ENCODE data around the gene COL5A2.

The COL5A2 gene

GRCh38 chr2:189178054-189178453 is 1.5 kb downstream of the COL5A2 start:
- DNase-seq, result no peak

DNA sequence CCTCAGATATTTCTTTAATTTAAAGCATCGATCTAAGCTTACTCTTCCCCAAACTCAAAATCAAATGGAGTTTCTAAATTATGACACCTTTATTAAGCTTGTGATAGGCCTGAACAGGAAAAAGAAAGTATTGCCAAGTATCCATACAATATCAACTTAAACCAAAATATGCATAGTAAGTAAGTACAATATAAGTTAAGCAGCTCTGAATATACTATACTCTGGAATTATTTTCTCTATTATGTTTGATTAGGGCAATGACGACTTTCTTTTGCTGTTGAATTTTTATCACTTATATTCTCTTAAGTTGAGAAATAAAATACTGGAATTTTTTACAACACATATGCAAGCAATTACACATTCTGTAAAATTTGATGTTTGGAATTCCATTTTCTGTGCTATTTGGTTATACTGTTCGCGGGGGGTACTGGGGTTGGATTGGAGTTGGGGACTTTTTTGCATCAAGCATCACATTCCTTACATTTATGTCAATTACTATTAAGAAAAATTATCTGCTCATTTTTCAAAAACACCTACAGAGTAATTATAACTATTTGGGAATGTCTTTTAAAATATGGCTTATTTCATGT is 2.2 kb downstream of the COL5A2 start:
- DNase-seq, result no peak

GRCh38 chr2:189176516-189176915 is 3.0 kb downstream of the COL5A2 start:
- DNase-seq, result no peak

GRCh38 chr2:189175869-189176433 is 3.6 kb downstream of the COL5A2 start:
- DNase-seq, result no peak

DNA sequence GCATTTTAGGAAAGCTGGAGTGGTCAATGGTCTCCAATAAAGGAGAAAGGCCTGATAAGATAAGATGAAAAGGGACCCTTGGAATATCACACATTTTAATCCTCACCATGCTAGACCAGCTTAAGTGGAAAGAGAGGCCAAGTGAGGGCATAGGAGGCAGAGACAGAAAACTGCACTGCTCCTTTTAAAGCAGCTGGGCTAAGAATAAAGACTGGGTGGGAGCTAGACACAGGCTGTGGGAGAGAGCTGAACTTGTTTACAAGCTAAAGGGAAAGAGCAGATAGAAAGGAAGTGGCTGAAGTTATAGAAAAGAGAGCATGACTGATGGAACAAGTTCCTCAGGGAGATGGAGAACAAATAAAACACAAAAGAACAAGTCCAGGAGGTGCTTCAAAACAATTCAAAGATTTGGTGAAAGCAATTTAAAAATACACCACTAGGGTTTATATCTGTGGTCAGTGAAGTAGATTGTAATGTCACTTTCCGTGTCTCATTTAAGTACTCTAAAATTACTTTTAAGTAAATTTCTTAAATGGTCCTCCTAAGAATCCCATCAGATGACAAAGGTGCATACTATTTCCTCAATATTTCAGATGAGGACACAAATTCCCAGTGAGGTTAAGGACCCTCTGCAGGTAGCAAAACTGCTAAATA is 7.5 kb downstream of the COL5A2 start:
- DNase-seq, result no peak

DNA sequence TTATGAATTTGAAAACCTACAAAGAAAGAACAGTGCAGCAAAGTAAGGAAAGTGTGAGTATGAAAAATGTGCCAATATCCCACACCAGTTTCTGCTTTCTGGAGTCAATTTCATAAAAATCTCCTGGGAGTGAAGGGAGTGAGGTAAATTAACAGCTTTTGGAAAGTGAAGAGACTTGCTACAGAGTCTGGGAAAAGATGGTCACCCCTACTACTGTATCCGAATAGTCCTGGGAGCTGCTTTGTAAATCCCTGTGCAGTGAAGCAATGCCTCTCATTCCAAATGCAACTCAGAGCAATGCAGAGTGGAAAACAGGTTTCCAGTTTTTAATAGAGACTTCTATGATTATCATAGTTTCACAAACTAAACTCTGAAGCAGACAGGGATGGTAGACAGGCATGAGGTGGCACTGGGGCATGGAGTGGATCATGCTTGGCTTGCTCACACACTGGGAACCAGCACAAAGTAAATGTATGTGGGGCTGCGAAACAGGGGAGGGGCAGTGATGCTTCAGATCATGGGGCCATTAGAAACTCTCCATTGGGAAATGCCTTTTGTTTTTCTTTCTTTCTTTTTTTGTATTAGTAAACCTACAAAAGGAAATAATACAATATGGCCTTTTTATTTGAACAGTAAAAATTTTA is 10.6 kb downstream of the COL5A2 start:
- DNase-seq, result no peak

DNA sequence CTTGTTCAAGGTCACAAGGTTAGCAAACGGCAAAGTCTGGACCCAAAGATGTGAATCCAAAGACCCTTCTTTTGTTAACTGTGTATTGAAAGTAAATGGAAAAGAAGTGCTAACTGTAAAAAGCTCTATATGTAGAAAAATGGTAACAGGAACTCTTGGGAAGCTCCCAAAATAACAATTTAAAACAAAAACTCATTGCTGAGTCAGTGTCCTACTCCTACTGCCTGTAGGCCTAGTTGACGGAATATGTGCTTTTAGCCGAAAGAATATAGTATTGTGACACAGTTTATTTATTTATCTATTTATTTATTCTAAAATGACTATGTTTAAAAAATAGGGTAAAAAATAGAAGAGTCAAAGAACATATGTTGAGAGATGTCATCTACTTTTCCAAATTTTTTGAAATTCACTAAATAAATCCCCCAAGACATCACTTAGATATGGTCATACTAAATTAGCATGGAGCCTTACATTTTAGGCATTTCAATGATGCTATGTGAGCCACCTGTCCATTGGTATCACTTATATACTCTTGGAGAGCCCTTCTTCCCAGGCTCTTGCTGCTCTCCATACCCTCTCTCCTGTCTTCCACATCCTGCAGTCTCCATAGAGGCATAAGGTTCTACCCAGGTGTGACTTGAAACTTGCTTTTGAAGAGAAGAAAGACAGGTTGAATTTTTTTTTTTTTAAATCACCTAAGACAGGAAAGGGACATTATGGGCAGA is 13.7 kb downstream of the COL5A2 start:
- DNase-seq, result no peak

GRCh38 chr2:189164746-189165145 is 14.8 kb downstream of the COL5A2 start:
- no peak for DNase-seq

DNA sequence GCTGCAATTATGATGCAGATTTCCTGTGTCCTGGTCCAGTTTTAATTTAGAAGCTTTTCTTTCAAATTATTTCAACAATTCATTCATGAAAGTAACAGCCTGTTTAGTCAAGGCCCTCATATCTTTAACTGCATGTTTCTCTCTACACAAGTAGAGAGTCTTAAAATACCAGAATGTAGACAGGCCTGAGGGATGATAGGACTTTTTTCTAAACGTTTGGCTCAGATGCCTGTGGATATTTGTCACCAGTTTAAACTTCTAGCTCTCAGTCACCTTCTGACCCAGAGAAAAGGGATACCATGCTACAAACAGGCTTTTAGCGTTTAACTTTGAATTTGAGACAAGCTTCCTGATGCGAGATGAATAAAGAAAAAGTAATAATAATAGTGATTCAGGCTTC is 15.7 kb downstream of the COL5A2 start:
- no peak for DNase-seq

DNA sequence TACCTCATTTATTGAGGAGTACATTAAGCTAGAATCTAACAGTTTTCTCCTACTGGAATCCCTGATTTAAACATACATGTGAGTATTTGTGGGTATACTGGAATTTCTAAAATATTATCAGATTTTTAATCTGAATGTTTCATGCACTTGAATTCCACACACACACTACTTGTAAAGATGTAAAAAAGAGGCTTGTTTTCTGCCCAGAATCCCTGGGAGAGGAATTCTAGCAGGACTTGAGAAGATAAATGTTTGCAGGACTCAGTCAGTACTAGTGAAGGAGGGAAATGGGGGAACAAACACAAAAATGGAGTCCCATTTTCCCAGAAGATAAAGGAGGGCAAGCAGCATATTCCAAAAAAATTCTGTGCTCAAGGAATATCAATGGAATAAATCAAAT is 17.0 kb downstream of the COL5A2 start:
- DNase-seq, result no peak

- no peak for DNase-seq
These were observed 17.7 kb downstream of the COL5A2 start for GRCh38 chr2:189161894-189162293.

DNA sequence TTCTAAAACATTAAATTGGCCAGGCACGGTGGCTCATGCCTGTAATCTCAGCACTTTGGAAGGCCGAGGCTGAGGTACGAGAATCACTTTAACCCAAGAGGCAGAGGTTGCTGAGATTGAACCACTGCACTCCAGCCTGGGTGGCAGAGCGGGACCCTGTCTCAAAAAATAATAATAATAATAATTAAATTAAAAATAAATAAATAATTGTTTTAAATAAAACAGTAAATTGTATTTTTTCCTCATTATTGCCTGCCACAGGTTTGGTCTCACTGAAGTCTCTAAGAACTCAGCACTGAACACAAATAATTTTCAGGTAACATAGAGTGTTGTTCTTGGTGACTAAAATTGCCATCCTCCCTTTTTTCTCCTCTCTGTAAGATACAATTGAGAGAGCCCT is 19.8 kb downstream of the COL5A2 start:
- no peak for DNase-seq

DNA sequence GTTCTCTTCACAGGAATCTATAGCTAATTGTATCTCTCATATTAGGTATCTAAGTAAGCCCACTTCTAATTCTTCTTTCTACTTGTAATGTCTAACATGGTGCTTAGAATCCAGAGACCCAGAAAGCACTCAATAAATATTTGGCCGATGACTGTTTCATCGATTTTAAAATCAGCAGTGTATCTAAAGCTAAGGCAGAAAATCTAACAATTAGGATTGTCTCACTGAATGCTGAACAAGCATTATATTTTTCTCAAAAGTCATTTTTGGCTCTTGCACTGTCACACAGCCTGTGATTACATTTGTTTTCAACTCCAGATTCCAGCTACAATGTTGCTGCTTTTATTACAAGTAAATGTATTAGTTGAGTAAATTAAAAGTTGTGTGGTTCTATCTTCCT is 20.3 kb downstream of the COL5A2 start:
- DNase-seq, result no peak

- DNase-seq, result no peak
These were observed 21.6 kb downstream of the COL5A2 start for GRCh38 chr2:189157939-189158338.

DNA sequence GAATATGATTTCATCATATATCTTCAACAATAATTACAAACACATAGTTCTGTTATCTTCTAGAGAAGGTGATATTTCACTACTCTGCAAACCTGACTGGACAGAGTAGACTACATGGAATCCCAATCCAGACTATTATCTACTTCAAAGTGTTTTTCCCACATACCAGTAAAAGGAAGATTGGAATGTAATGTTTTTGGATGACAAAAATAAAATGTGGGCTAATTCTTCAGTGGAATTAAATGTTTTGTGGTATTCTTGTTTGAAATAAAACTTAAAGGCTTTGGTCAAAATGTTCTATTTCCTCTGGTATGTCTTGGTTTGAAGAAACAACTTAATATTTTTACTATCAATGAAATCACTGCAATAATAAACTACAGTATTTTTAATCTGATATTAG is 22.1 kb downstream of the COL5A2 start:
- no peak for DNase-seq

DNA sequence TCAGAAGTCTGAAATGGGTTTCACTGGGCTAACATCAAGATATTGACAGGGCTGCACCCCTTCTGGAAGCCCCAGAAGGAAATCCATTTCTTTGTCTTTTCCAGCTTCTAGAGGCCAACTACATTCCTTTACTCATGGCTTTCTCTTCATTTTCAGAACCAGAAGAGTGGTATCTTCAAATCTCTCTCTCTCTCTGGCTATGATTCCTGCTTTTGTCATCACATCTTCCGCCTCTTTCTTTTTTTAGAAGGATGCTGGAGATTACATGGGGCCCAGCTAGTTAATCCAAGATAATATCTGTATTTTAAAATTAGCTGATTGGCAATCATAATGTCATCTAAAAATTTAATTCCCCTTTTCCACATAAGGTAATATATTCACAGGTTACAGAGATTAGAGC is 23.8 kb downstream of the COL5A2 start:
- no peak for DNase-seq

DNA sequence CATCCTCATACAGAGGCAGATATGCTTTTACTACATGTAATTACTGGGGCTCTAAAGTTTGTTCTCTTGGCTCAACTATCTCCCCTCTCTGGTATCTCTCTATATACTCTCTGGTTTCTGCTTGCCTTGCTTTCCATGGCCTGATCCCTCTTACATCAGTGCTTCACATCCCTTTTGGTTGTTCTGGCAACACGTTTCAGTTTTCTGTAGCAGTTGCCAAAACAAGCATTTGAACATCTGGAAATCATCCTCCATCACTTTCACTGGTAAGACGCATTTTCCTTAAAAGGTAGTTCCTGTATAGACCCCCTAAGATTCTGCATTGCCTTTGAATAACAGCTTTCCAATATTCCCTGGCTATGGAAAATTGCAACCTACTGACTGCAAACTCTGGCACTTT is 25.9 kb downstream of the COL5A2 start:
- DNase-seq, result no peak

GRCh38 chr2:189152483-189152882 is 27.1 kb downstream of the COL5A2 start:
- DNase-seq, result no peak

GRCh38 chr2:189151906-189152305 is 27.7 kb downstream of the COL5A2 start:
- no peak for DNase-seq

- no peak for DNase-seq
These were observed 29.5 kb downstream of the COL5A2 start for GRCh38 chr2:189150033-189150432.

GRCh38 chr2:189147989-189148388 is 31.6 kb downstream of the COL5A2 start:
- DNase-seq, result no peak

GRCh38 chr2:189147361-189147760 is 32.2 kb downstream of the COL5A2 start:
- DNase-seq, result no peak

DNA sequence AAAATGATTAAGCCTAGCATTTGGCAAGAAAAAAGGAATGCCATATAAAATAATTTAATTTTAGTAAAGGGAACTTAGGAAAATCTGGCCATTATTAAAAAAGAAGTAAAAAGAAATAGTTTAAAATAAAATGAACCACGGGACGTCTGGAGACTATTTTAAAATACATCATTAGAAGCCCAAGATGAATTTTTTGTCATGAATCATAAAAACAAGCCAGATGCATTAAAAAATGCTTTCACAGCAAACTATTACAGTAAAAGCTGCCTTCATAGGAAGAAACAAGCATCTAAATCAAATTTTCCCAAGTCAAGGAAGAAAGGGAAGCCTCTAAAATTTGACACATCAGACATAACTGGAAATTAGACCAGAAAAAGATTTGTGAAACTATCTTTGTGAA is 33.0 kb downstream of the COL5A2 start:
- DNase-seq, result no peak

Data from stimulated activated CD8-positive, alpha-beta memory T cell treated with anti-CD3 and anti-CD28 coated beads, Interleukin-4, amount 100 ng/mL, for 48 hours (primary cell).